Activated naive CD4-positive, alpha-beta T cell (primary cell): ENCODE data around the gene ABCA2.

Experiments
- DNase-seq, 4 experiments: peaks; one replicate each; lab custom pipeline; 2025; lab: John Stamatoyannopoulos, UW

ABCA2 gene

GRCh38 chr9:136980669-136981478 is 47.2 kb downstream of the ABCA2 start:
- DNase-seq = no peak

DNA sequence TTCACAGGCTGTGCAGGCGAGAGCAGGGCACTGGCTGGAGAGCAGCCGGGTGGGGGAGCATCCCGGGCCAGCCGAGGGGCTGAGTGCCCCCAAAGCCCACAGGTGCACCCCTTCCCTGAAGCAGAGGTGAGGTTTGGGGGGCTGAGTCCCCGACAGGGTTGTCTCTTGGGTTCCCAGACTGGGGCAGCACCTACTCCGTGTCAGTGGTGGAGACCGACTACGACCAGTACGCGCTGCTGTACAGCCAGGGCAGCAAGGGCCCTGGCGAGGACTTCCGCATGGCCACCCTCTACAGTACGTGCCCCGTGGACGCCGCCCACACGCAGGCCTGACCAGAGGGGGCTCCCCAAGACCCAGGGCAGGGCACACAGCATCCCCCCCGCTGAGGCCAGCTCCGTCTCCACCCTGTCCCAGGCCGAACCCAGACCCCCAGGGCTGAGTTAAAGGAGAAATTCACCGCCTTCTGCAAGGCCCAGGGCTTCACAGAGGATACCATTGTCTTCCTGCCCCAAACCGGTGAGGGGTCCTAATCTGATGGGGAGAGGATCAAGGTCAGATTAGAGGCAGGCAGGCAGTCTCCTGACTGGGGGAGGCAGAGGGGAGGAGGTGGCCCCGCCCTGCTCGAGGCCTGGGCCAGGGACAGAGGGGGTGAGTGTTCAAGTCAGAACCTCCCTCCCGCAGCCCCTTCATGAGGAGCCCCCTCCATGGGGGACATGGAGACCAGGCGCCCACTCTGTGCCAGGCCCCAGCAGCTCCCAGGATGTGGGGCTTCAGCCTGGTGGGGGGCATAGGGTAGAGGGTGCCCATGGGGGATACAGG is 48.1 kb downstream of the ABCA2 start:
- no peak for DNase-seq

DNA sequence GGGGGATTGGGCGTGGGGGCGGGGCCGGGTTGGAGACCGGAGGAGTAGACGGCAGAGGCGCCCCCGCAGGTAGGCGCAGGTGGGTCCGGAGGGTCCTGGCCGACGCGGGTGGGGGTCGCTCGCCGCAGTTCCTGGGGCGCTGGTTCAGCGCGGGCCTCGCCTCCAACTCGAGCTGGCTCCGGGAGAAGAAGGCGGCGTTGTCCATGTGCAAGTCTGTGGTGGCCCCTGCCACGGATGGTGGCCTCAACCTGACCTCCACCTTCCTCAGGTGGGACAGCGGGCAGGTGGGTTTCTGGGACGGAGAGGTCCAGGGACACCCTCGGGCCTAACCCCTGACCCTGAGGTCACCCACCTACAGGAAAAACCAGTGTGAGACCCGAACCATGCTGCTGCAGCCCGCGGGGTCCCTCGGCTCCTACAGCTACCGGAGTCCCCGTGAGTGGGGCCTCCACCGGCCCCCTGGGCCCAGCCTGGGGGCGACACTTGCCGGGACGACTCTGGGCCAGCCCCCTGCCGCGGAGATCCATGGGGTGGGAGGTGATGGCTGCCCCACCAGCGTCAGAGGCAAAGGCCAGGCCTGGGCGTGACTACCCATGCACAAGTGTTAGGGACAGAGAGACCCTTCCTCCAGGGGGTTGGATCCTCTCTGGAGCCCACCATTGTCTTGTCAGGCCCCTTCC is 49.0 kb downstream of the ABCA2 start:
- no peak for DNase-seq

- DNase-seq = peak; percentile 45 to 60 (median 54)
Observed at GRCh38 chr9:136978073-136978864, 49.8 kb downstream of the ABCA2 start.

DNA sequence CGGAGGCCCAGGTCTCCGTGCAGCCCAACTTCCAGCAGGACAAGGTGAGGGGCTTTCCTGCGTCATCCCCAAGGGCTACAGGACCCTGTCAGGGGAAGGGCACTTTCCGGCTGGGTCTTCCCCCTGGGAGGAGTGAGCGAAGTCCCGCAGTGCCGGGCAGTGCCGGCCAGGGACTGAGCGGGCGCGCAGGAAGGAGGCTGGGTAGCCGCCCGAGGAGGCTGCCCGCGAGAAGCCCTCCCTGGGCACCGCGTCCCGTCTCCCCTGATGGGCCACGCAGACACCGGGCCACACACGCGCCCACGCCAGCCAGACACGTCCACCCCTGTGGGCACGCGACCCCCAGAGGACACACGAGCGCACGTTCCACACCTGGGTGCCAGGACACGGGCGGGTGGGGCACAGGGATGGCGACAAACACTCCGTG is 50.4 kb downstream of the ABCA2 start:
- DNase-seq = no peak

DNA sequence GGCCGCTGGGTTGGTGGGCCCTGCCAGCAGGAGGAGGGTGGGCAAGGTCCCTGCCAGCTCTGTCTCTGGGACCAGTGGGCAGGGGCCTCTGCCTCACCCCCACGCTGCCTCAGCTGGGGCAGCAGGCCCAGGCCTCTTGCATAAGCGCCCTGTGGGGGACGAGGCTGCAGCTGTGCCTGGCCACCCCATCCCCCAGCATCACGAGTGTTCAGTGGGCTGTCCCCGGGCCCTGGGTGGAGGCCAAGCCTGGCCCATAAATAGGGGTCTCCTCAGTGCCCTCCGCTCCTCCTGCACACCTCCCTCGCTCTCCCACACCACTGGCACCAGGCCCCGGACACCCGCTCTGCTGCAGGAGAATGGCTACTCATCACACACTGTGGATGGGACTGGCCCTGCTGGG is 50.8 kb downstream of the ABCA2 start, which contains the start of gene PTGDS:
TSS of gene PTGDS (plus strand) at position 282 of the 400 bp plus-strand sequence. CDS start at position 357, 75 bp downstream.
- DNase-seq = no peak

- DNase-seq = peak in 1 of 4 experiments; percentile 15
Observed at GRCh38 chr9:136975644-136976043, 52.4 kb downstream of the ABCA2 start.

DNA sequence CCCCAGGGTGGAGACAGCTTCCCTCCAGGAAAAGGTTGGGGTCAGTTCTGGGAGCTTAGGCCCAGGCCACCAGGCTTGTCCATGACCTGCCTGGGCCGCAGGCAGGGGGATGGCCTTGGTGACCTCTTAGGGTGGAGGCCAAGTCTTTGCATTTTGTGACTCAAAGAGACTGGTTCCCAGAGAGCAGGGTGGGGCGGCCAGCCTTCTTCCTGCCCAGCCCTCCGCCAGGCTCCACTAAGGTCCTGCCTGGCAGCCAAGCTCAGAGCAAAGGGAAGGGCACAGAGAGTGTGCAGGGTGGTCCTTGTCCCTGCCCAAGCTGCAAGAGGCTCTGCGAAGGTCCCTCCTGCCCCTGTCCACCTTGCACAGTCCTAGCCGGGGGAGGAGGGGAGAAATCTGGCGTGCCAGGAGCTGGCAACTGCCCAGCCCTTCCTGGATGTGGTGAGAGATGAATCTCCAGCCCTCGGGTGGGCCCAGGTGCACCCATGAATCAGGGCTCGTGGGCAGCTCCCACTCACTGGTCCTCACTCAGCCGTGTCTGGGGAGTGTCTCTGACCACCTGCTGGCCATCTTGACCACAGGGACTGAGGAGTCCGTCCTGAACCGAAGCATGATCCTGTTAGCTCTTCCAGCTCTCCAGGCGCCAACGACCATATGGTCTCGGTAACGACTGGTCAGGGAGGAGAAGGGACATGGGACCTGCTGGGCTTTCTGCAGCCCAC is 53.1 kb downstream of the ABCA2 start:
- no peak for DNase-seq

GRCh38 chr9:136973618-136974617 is 54.1 kb downstream of the ABCA2 start:
- DNase-seq = no peak

DNA sequence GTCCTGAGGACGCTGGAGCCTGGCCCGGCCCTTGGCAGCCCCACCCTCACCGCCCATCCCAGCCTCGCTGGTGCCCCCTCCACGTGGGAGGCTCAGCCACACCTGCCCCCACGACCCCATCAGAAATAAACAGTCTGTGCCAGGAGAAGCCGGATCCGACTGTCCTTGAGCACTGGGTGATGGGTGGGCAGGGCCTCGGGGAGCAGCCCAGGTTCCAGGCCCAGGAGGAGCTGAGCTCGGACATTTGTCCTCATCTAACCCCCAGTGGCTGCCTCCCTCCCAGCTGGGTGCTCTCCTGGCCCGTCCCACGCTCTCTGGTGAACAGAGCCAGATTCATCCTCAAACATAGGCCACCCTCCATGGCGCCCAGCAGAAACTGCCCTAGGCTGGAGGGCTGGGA is 55.3 kb downstream of the ABCA2 start:
- no peak for DNase-seq

- DNase-seq = no peak
Observed at GRCh38 chr9:136972335-136972734, 55.7 kb downstream of the ABCA2 start.

DNA sequence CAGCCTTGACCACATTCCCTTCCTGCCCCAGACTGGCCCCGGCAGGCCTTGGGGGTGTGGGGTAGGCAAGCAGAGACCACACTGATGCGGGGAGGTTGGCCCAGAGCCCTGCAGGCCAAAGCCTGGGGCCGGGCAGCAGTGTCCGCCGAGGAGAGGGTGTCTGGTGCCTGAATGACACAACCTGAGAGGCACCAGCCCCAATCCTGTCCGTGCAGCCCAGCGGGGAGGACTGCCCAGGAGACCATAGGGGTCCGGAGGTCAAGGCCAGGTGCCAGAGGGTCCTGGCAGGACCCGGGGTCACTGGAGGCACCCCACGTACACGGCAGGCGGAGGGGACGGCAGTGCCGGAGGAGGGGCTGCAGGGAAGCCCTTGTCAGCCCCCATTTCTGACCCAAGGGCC is 56.3 kb downstream of the ABCA2 start:
- no peak for DNase-seq

DNA sequence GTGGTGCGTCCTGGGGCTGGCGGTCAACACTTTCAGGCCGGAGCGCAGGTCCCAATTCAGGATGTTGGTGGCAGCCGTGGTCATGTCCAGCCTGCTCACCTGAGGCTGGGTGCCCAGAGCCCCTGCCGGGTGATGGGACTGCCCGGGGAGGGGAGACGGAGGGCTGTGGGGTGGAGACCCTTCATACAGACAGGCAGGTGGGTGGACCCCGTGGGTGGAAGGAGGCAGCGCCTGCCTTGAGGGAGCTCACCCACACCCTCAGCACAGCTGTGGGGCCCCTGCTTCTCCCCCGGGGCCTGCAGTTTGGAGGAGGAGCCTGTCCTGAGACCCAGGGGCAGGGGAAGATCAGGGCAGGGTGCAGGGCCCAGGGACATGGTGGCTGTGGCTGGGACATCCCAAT is 57.7 kb downstream of the ABCA2 start:
- DNase-seq = no peak

- no peak for DNase-seq
Observed at GRCh38 chr9:136969774-136970173, 58.3 kb downstream of the ABCA2 start.

DNA sequence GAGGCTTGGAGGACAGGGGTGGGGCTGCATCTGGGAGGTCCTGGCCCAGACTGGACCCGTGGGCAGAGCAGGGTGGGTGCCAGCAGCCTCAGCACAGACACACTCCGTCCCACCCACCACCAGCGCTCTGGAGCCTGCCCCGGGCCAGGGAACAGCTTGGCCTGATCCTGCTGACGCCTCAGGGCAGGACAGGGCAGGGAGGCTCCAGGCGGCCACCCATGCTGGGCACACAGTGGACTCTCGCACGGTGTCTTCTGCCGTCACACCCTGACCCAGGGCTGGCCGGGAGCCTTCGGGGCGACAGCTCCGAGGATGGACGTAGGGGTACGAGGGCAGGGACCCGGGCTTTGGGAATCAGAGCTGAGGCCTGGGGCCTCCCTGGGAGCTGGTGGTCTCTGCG is 58.9 kb downstream of the ABCA2 start:
- no peak for DNase-seq

DNA sequence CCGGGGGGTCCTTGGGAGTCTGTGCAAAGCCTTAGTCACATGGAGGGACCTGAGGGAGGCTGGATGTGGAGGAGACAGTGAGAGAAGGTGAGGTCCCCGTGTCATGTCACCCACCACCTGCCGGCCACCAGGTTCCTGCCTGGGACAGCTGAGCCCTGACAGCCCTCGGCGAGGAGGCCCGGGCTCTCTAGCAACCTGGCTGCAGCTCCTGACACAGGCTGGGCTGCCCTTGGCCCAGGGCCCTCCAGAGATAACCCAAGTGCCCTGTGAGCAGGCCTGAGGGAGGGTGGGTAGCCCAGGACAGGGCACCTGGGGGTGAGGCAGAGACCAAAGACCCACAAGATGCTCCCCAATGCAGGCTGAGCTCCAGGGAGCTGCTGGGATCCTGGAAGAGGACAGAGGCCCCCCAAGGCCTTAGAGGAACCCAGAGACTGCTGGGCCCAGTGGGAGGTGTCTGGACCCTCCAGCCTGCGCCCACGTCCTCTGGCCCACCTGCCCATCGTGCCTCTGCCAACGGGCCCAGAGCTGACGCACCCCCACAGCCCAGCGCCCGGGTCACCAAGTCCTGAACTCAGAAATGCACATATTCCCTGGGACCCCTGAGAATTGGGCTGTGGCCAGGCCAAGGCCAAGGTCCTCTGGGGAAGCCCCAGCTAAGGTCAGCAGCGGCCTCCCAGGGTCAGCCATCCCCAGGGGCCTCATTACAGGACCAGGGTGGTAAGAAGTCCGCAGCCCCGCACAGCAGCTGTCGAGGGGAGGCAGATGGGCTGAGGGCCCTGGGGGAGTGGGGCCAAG is 59.5 kb downstream of the ABCA2 start:
- DNase-seq = no peak

DNA sequence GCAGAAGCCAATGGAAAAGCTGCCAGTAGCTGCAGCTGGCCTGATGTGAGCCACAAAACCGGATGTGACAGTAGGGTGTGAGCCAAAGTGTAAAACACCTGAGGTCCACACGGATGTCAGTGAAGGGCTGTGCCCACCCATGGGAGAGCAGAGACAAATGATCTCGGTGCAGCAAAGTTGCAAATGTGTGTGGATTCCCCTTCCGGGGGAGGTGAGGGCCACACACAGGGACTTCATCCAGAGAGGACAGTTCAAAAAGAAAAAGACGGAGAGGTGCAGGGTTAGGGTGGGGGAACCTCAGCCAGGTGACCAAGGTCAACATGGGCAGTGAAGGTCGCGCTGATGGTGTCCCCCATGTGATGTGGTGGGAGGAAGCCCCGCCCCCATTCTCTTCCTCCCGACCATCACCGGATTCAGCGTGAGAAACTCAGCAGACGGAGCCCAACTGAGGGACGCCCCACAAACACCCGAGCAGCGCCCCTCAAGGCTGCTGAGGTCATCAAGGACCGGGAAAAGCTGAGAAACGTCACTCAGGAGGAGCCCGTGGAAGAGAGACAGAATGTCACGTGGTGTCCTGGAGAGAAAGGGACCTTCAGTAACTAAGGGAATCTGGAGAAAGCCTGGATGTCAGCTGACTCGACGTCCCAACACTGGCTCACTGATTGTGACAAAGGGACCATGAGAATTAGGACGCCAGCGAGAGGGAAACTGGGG is 62.1 kb downstream of the ABCA2 start:
- no peak for DNase-seq

GRCh38 chr9:136964833-136965422 is 63.1 kb downstream of the ABCA2 start:
- DNase-seq = no peak
